ENCODE data around the gene EXOC4. TPM values are rescaled to one million over a fixed set of nuclear protein-coding genes. Genes with fewer than 3 reads are reported as not detected.

EXOC4 gene
- total and polyA plus RNA-seq, 2 of the 8 experiments (the other 6 are each of a cell fraction or from before 2014, with no cell fraction given): 27.0 to 67.3 TPM

GRCh38 chr7:134041477-134041876 lies 788.6 kb downstream of the EXOC4 start:
- Histone ChIP-seq H3K27me3 (replicated peaks in 1 of 4; ENCODE audit: control insufficient read depth in 3 of 4, extremely low read depth in 1 of 4, insufficient read depth in 3 of 4, low read length in 3 of 4) (no peaks in the 10 kb centered on the region), H3K9ac (replicated peaks in 1 of 4; ENCODE audit: extremely low read depth in 1 of 4, low read depth in 3 of 4, low read length in 3 of 4) (no peak overlapping the region), H2AFZ (ENCODE audit: low read length) (no peak overlapping the region), H4K91ac (replicated peaks; ENCODE audit: insufficient read length, low read length) (no peak overlapping the region), H3K9me3 (ENCODE audit: insufficient read depth in 2 of 2, low read depth in 1 of 2, low read length in 1 of 2) (no peaks in the 10 kb centered on the region), H3K4me2 (ENCODE audit: insufficient read depth in 1 of 2, low read depth in 2 of 2, low read length in 2 of 2) (no peak overlapping the region), H2BK15ac (ENCODE audit: low read length) (no peak overlapping the region), H3K36me3 (ENCODE audit: control insufficient read depth in 2 of 4, insufficient read depth in 4 of 4, low read length in 3 of 4) (no peaks in the 10 kb centered on the region), H4K20me1 (replicated peaks in 1 of 2; ENCODE audit: control insufficient read depth in 1 of 2, insufficient read depth in 2 of 2, low read length in 2 of 2) (no peaks in the 10 kb centered on the region), H3K23me2 (ENCODE audit: low read depth, low read length) (no peaks in the 10 kb centered on the region), H3K79me1 (ENCODE audit: low read depth, low read length) (no peaks in the 10 kb centered on the region), H4K8ac (ENCODE audit: extremely low read depth, insufficient read depth, low read length) (no peak overlapping the region), H3K4me3 (ENCODE audit: extremely low read depth in 1 of 4, insufficient read depth in 2 of 4, low read depth in 3 of 4, low read length in 4 of 4) (no peak overlapping the region), H3K23ac (ENCODE audit: insufficient read length) (no peak overlapping the region), H2BK5ac (ENCODE audit: low read depth, low read length) (no peak overlapping the region), H2BK120ac (replicated peaks; ENCODE audit: low read depth, low read length) (no peak overlapping the region), H4K5ac (ENCODE audit: insufficient read length, low read depth, low read length) (no peak overlapping the region), H3K14ac (ENCODE audit: insufficient read length) (no peak overlapping the region), H2BK12ac (ENCODE audit: low read depth, low read length) (no peak overlapping the region), H3K79me2 (ENCODE audit: control insufficient read depth in 1 of 2, insufficient read depth in 2 of 2, low read length in 2 of 2) (no peaks in the 10 kb centered on the region), H3K56ac (replicated peaks; ENCODE audit: insufficient read length, low read depth, low read length) (no peak overlapping the region), H2BK20ac (ENCODE audit: low read length) (no peak overlapping the region), H3K27ac (ENCODE audit: low read depth, low read length) (no peak overlapping the region), H3K4ac (replicated peaks; ENCODE audit: insufficient read length, low read depth, low read length) (no peak overlapping the region), H2AK5ac (ENCODE audit: low read depth, low read length) (no peak overlapping the region), H3K18ac (ENCODE audit: extremely low read depth, low read length) (no peak overlapping the region), H3K4me1 (replicated peaks in 1 of 4; ENCODE audit: control insufficient read depth in 3 of 4, insufficient read depth in 4 of 4, low read length in 3 of 4) (peaks cover 0 to under 1% (median under 1%) of the 10 kb centered on the region in 4 experiments; a peak in 3 of 7 replicates)
- ChIA-PET POLR2A (ENCODE audit: partially characterized antibody) (interaction anchor here (0.7 kb wide), 1 partner anchor 184 kb away, joined by 3 read pairs; no protein-coding TSS in a partner anchor), CTCF (ENCODE audit: partially characterized antibody) (interaction anchor here (1.3 to 3.8 kb wide), 2 partner anchors 10 to 187 kb away, joined by 3 to 12 read pairs; no protein-coding TSS in a partner anchor)
- DNase-seq (ENCODE audit: low read depth in 1 of 2, low spot score in 2 of 2) (no peak), FAIRE-seq (no peak)
- TF ChIP-seq HDAC6 (IDR thresholded peaks at IDR 0.05; ENCODE audit: low read depth, low read length) (no peak), SAP30 (IDR thresholded peaks at IDR 0.05; ENCODE audit: insufficient read depth, insufficient replicate concordance, low read length) (no peak), ATF2 (IDR thresholded peaks at IDR 0.05; ENCODE audit: low read length) (no peak), CREB1 (IDR thresholded peaks at IDR 0.05) (no peak), EGR1 (IDR thresholded peaks at IDR 0.05; ENCODE audit: borderline replicate concordance, low read depth, low read length) (no peak), EZH2 (IDR thresholded peaks at IDR 0.05; ENCODE audit: low read depth, low read length, severe bottlenecking) (no peak), SRF (IDR thresholded peaks at IDR 0.05; ENCODE audit: low read depth, low read length) (no peak), JUND (IDR thresholded peaks at IDR 0.05; ENCODE audit: low read length) (no peak), TAF7 (optimal IDR thresholded peaks at IDR 0.05; ENCODE audit: borderline replicate concordance, low read depth, low read length) (no peak), CBX8 (IDR thresholded peaks at IDR 0.05; ENCODE audit: borderline replicate concordance, low read depth, low read length) (no peak), RAD21 (IDR thresholded peaks at IDR 0.05 in 1 of 2, conservative IDR thresholded peaks at IDR 0.05 in 1 of 2; ENCODE audit: low read depth in 2 of 2, low read length in 2 of 2) (no peak), SIX5 (IDR thresholded peaks at IDR 0.05; ENCODE audit: low read depth, low read length) (no peak), CEBPB (IDR thresholded peaks at IDR 0.05; ENCODE audit: low read depth, low read length) (no peak)
